A549 (cell line): ENCODE results near the gene HES3. TPM values are rescaled to one million over a fixed set of nuclear protein-coding genes. Genes with fewer than 3 reads are reported as not detected.
A peak's percentile ranks its signal among the peaks of the same experiment; 100 is the strongest.

Source experiments
- ATAC-seq, 2 experiments: fragments of 200-7000 bp in 1 of 2; fragments of >200 bp in 1 of 2; cut with Nextera tagmentation in 1 of 2; cut with Tn5 transposase in 1 of 2; 3 replicates each; pipeline versions ENCODE4 v1.8.0 to v1.9.1; 2018 to 2020; ENCODE audit warnings: mild to moderate bottlenecking in 1 of 2, moderate library complexity in 1 of 2
- CTCF ChIA-PET: fragments of 300-600 bp; sonication (Branson Sonifier 250); formaldehyde crosslinking; extraction: SDS; loops from one replicate; lab custom pipeline; 2021; ENCODE audit warnings: antibody characterized with exemption, inconsistent platforms; lab: Yijun Ruan, JAX
- POLR2A ChIA-PET: fragments of 350-600 bp; formaldehyde crosslinking; extraction: SDS; loops from one replicate; lab custom pipeline; 2021; ENCODE audit warnings: antibody characterized with exemption, inconsistent platforms; lab: Yijun Ruan, JAX
- DNase-seq, 2 experiments: peaks; one replicate each; pipeline versions ENCODE4 v3.0.0 to v3.0.0-alpha.2; 2011 to 2016; ENCODE audit warnings: low read depth in 1 of 2, low spot score in 1 of 2
- FAIRE-seq: peaks from 2 replicates; lab custom pipeline; 2011; peaks lifted over from hg19 to GRCh38; lab: Jason Lieb, UNC
- H3K27ac ChIP-seq, 2 experiments: fragments of >200 bp; sonication (Bioruptor Twin); formaldehyde crosslinking; 3 replicates each; pipeline ENCODE4 v1.5.1; 2016 to 2017
- H3K4me1 ChIP-seq: fragments of >200 bp; sonication (Bioruptor Twin); formaldehyde crosslinking; 3 replicates; pipeline ENCODE4 v1.6.1; 2016
- H3K4me2 ChIP-seq: fragments of >200 bp; sonication (Bioruptor Twin); formaldehyde crosslinking; 3 replicates; pipeline ENCODE4 v1.6.1; 2016
- H3K4me3 ChIP-seq: fragments of >200 bp; sonication (Bioruptor Twin); formaldehyde crosslinking; 3 replicates; pipeline ENCODE4 v1.5.1; 2016
- H3K9me3 ChIP-seq: fragments of >200 bp; sonication (Bioruptor Twin); formaldehyde crosslinking; 3 replicates; pipeline ENCODE4 v1.6.1; 2016
- ATOH8 ChIP-seq: fragments of 250-450 bp; sonication (Bioruptor Pico); IDR thresholded peaks from 2 replicates; pipeline ENCODE4 v1.5.0; 2020; ENCODE audit warnings: low read depth, mild to moderate bottlenecking, moderate library complexity
- CBX2 ChIP-seq: fragments of 200-600 bp; sonication (generic); IDR thresholded peaks from 2 replicates; pipeline ENCODE4 v1.6.1; 2016; ENCODE audit warnings: low read depth, mild to moderate bottlenecking, borderline replicate concordance
- CBX8 ChIP-seq: fragments of 200-600 bp; sonication (generic); IDR thresholded peaks from 2 replicates; pipeline ENCODE4 v1.6.1; 2016
- CEBPB ChIP-seq, 2 experiments: fragments of >200 bp in 1 of 2; sonication (Bioruptor Twin) in 1 of 2; formaldehyde crosslinking in 1 of 2; IDR thresholded peaks; 2 replicates each; pipeline ENCODE4 v1.6.1; 2012 to 2016
- EHF ChIP-seq: fragments of 250-450 bp; sonication (Bioruptor Pico); IDR thresholded peaks from 2 replicates; pipeline ENCODE4 v1.5.0; 2020; ENCODE audit warnings: mild to moderate bottlenecking
- EHMT2 ChIP-seq: fragments of 200-600 bp; sonication (generic); IDR thresholded peaks from 2 replicates; pipeline ENCODE4 v1.6.1; 2016; ENCODE audit warnings: antibody characterized with exemption, low read depth, mild to moderate bottlenecking, moderate library complexity
- FOSB ChIP-seq: fragments of 250-450 bp; sonication (Bioruptor Pico); IDR thresholded peaks from 2 replicates; pipeline ENCODE4 v1.5.0; 2020; ENCODE audit warnings: mild to moderate bottlenecking, moderate library complexity
- FOXS1 ChIP-seq: fragments of 250-450 bp; sonication (Bioruptor Pico); IDR thresholded peaks from 2 replicates; pipeline ENCODE4 v1.5.0; 2020; ENCODE audit warnings: mild to moderate bottlenecking, moderate library complexity
- HDAC2 ChIP-seq: fragments of 200-600 bp; sonication (generic); IDR thresholded peaks from 2 replicates; pipeline ENCODE4 v1.6.1; 2016
- HES2 ChIP-seq: fragments of >200 bp; sonication (Bioruptor Twin); formaldehyde crosslinking; IDR thresholded peaks from 2 replicates; pipeline ENCODE4 v1.6.1; 2016
- HOXA7 ChIP-seq: fragments of 250-450 bp; sonication (Bioruptor Pico); IDR thresholded peaks from 2 replicates; pipeline ENCODE4 v1.5.0; 2020; ENCODE audit warnings: mild to moderate bottlenecking, moderate library complexity
- JUNB ChIP-seq: fragments of >200 bp; sonication (Bioruptor Twin); formaldehyde crosslinking; IDR thresholded peaks from 2 replicates; pipeline ENCODE4 v1.6.1; 2016
- KDM1A ChIP-seq: fragments of 200-600 bp; sonication (generic); IDR thresholded peaks from 2 replicates; pipeline ENCODE4 v1.6.1; 2016; ENCODE audit warnings: low read depth, mild to moderate bottlenecking
- KDM5A ChIP-seq: fragments of 200-600 bp; sonication (generic); IDR thresholded peaks from 2 replicates; pipeline ENCODE4 v1.6.1; 2016; ENCODE audit warnings: antibody characterized with exemption, mild to moderate bottlenecking
- MAX ChIP-seq: IDR thresholded peaks from 2 replicates; pipeline ENCODE4 v1.6.1; 2012
- PHF8 ChIP-seq: fragments of 200-600 bp; sonication (generic); IDR thresholded peaks from 2 replicates; pipeline ENCODE4 v1.6.1; 2016; ENCODE audit warnings: low read depth, mild to moderate bottlenecking, antibody characterized with exemption, moderate library complexity, borderline replicate concordance
- POLR2AphosphoS2 ChIP-seq: conservative IDR thresholded peaks from 2 replicates; pipeline ENCODE4 v1.6.1; 2012; ENCODE audit warnings: low read length, improper control_type of control experiment, inconsistent platforms
- RARB ChIP-seq: fragments of 250-450 bp; sonication (Bioruptor Pico); IDR thresholded peaks from 2 replicates; pipeline ENCODE4 v1.8.0; 2021; ENCODE audit warnings: mild to moderate bottlenecking, moderate library complexity
- RCOR1 ChIP-seq: fragments of 150-350 bp; IDR thresholded peaks from 2 replicates; pipeline ENCODE4 v1.6.1; 2014; ENCODE audit warnings: antibody characterized with exemption, low read length, low read depth
- REST ChIP-seq: fragments of 200-600 bp; sonication (generic); IDR thresholded peaks from 2 replicates; pipeline ENCODE4 v1.6.1; 2016; ENCODE audit warnings: antibody characterized with exemption, mild to moderate bottlenecking, moderate library complexity
- RFX5 ChIP-seq: fragments of 450-650 bp; IDR thresholded peaks from 2 replicates; pipeline ENCODE4 v1.7.1; 2014; ENCODE audit warnings: antibody characterized with exemption, mild to moderate bottlenecking, moderate library complexity
- ZC3H11A ChIP-seq: fragments of 450-650 bp; IDR thresholded peaks from 2 replicates; pipeline ENCODE4 v1.6.1; 2014; ENCODE audit warnings: antibody characterized with exemption, mild to moderate bottlenecking
- ZNF302 ChIP-seq: fragments of 250-450 bp; sonication (Bioruptor Pico); IDR thresholded peaks from 2 replicates; pipeline ENCODE4 v1.9.0; 2021; ENCODE audit warnings: inconsistent platforms, mild to moderate bottlenecking, moderate library complexity
- WGBS: methylation state at CpG from one replicate; pipeline ENCODE4 v1.1.6; 2017; ENCODE audit errors: missing lambda C conversion rate; 5-methylcytosine and 5-hydroxymethylcytosine counted together
- polyA plus RNA-seq, 4 experiments: library from polyadenylated mRNA; depleted of rRNA in 3 of 4; stranded (reverse); fragments of >200 nt; fragmentation: RNase III in 1 of 4; extraction: RNeasy Plus Mini Kit Qiagen cat#74134 plus additional on column Dnase treatment in 1 of 4; gene quantifications; 2 replicates in 3 of 4; 3 replicates in 1 of 4; pipeline ENCODE4 v1.2.3, GENCODE V29; 2011 to 2017

Gene HES3
- polyA plus RNA-seq, 2 of the 4 experiments (the other 2 are of a cell fraction), result not detected

GRCh38 chr1:6270401-6270800 is 26.4 kb downstream of the HES3 start:
- CTCF ChIA-PET, result interaction anchor here (1.4 to 1.5 kb wide), 2 partner anchors 23 to 25 kb away, joined by 4 to 6 read pairs; no protein-coding TSS in a partner anchor

GRCh38 chr1:6271006-6271405 is 27.0 kb downstream of the HES3 start:
- Histone ChIP-seq H3K9me3 (no peaks in the 10 kb centered on the region), H3K4me2 (no peak overlapping the region), H3K4me1 (peaks cover 6% of the 10 kb centered on the region; the same call in 1 of the 3 replicates), H3K4me3 (no peak overlapping the region), H3K27ac (no peak overlapping the region)
- CTCF ChIA-PET, result interaction anchor here (0.6 to 1.5 kb wide), 3 partner anchors 24 to 484 kb away, joined by 3 to 6 read pairs (median 4); no protein-coding TSS in a partner anchor
- POLR2A ChIA-PET, result no interaction called here
- FAIRE-seq (no peak), DNase-seq (no peak), ATAC-seq (no peak)
- WGBS, result 86% methylated on average over 4 of the region's 4 CpGs
- TF ChIP-seq KDM1A, result no peak
- TF ChIP-seq HES2, result no peak

More at GRCh38 chr1:6270401-6270800, 26.4 kb downstream of the HES3 start:
- no peaks in the 10 kb centered on the region for H3K9me3 ChIP-seq
- TF ChIP-seq CBX8 (no peak), EHMT2 (no peak), RCOR1 (no peak)
- TF ChIP-seq, all 56 proteins: peak for 0
- POLR2A ChIA-PET, result no interaction called here
- H3K27ac ChIP-seq, result no peak overlapping the region
- no peak for ATAC-seq
- no peak overlapping the region for H3K4me3 ChIP-seq
- DNase-seq, result no peak
- H3K4me2 ChIP-seq, result no peak overlapping the region
- peaks cover 6% of the 10 kb centered on the region; the same call in 1 of the 3 replicates for H3K4me1 ChIP-seq
- FAIRE-seq, result no peak
- WGBS, result 63% methylated on average over 2 of the region's 8 CpGs

GRCh38 chr1:6271554-6271953 is 27.6 kb downstream of the HES3 start:
- Histone ChIP-seq H3K4me2 (no peak overlapping the region), H3K9me3 (no peaks in the 10 kb centered on the region), H3K4me3 (no peak overlapping the region), H3K27ac (no peak overlapping the region), H3K4me1 (peaks cover 6% of the 10 kb centered on the region; the same call in 1 of the 3 replicates)
- POLR2A ChIA-PET, result no interaction called here
- WGBS, result 92% methylated on average over 7 of the region's 12 CpGs
- ATAC-seq, result no peak
- TF ChIP-seq HDAC2 (no peak), PHF8 (no peak), HOXA7 (no peak), ZNF302 (CRISPR knock-in tag) (no peak)
- CTCF ChIA-PET, result interaction anchor here (0.6 kb wide), 1 partner anchor 484 kb away, joined by 3 read pairs; no protein-coding TSS in a partner anchor
- DNase-seq, result no peak
- no peak for FAIRE-seq

GRCh38 chr1:6272452-6272851 is 28.5 kb downstream of the HES3 start:
- CTCF ChIA-PET, result interaction anchor here (1.0 kb wide), 1 partner anchor 25 kb away, joined by 4 read pairs; no protein-coding TSS in a partner anchor
- Histone ChIP-seq H3K4me1 (peaks cover 6% of the 10 kb centered on the region; the same call in 1 of the 3 replicates), H3K27ac (no peak overlapping the region), H3K9me3 (no peaks in the 10 kb centered on the region), H3K4me3 (no peak overlapping the region), H3K4me2 (no peak overlapping the region)
- 63% methylated on average over 2 of the region's 9 CpGs for WGBS
- FAIRE-seq (no peak), ATAC-seq (no peak), DNase-seq (no peak)
- no peak for TF ChIP-seq ATOH8 (CRISPR knock-in tag)
- TF ChIP-seq KDM5A, result no peak
- no peak for TF ChIP-seq PHF8
- TF ChIP-seq ZC3H11A, result no peak
- POLR2A ChIA-PET, result no interaction called here

GRCh38 chr1:6272868-6273267 is 28.9 kb downstream of the HES3 start:
- POLR2A ChIA-PET, result no interaction called here
- no peak overlapping the region for H3K27ac ChIP-seq
- FAIRE-seq (no peak), ATAC-seq (peak in 1 of 2 experiments; percentile 35; a peak in 2 of 6 replicates), DNase-seq (no peak)
- no peaks in the 10 kb centered on the region for H3K9me3 ChIP-seq
- WGBS, result 92% methylated on average over 1 of the region's 6 CpGs
- no peak overlapping the region for H3K4me2 ChIP-seq
- H3K4me3 ChIP-seq, result no peak overlapping the region
- peaks cover 6% of the 10 kb centered on the region; the same call in 1 of the 3 replicates for H3K4me1 ChIP-seq
- CTCF ChIA-PET, result interaction anchor here (0.6 to 1.0 kb wide), 2 partner anchors 26 to 44 kb away, joined by 3 to 4 read pairs; no protein-coding TSS in a partner anchor
- no peak for TF ChIP-seq RFX5
- TF ChIP-seq CBX2, result no peak
- no peak for TF ChIP-seq EHMT2
- TF ChIP-seq RARB, result no peak
- no peak for TF ChIP-seq JUNB
- no peak for TF ChIP-seq FOXS1
- no peak for TF ChIP-seq POLR2AphosphoS2
- no peak for TF ChIP-seq KDM1A
- no peak for TF ChIP-seq EHF (CRISPR knock-in tag)
- no peak for TF ChIP-seq MAX
- TF ChIP-seq REST, result no peak
- no peak for TF ChIP-seq CEBPB (IDR thresholded peaks at IDR 0.05)
- TF ChIP-seq FOSB (CRISPR knock-in tag), result no peak
